ENCODE measurements around the gene FBXO31. TPM values are rescaled to one million over a fixed set of nuclear protein-coding genes. Genes with fewer than 3 reads are reported as not detected.

The FBXO31 gene
- total and polyA plus RNA-seq, 9 of the 15 experiments (the other 6 are each of a cell fraction or from before 2014, with no cell fraction given): 0.18 to 33.3 (median 10.9) TPM

- TF ChIP-seq HNRNPK (IDR thresholded peaks at IDR 0.05; ENCODE audit: low read depth, low read length, poor library complexity, severe bottlenecking) (no peak), POLR2H (tag; IDR thresholded peaks at IDR 0.05; ENCODE audit: low read depth) (peak; percentile 88), ATF6 (CRISPR knock-in tag; IDR thresholded peaks at IDR 0.05) (0 out of 2 replicates have a peak, but pooled peaks have one; percentile 1), PBX2 (CRISPR knock-in tag; IDR thresholded peaks at IDR 0.05; ENCODE audit: low read depth) (no peak), PBX2 (tag; conservative IDR thresholded peaks at IDR 0.05; ENCODE audit: low read depth) (no peak), GABPB1 (CRISPR knock-in tag; IDR thresholded peaks at IDR 0.05) (peak; percentile 80), BCL6 (CRISPR knock-in tag; IDR thresholded peaks at IDR 0.05) (no peak), SNIP1 (IDR thresholded peaks at IDR 0.05; ENCODE audit: low read depth) (no peak), TAF1 (IDR thresholded peaks at IDR 0.05; ENCODE audit: control insufficient read depth, extremely low read depth, insufficient read depth, low read length, severe bottlenecking) (peak; percentile 98), PTBP1 (IDR thresholded peaks at IDR 0.05; ENCODE audit: low read depth, low read length) (no peak), RCOR1 (IDR thresholded peaks at IDR 0.05; ENCODE audit: borderline replicate concordance in 1 of 2, low read depth in 2 of 2, low read length in 2 of 2) (no peak; a peak in 1 of 4 replicates), ATF2 (CRISPR knock-in tag; IDR thresholded peaks at IDR 0.05) (no peak), RREB1 (CRISPR knock-in tag; IDR thresholded peaks at IDR 0.05) (no peak), ZKSCAN1 (IDR thresholded peaks at IDR 0.05; ENCODE audit: low read depth, low read length) (no peak)
These were observed 8.6 kb upstream of the FBXO31 start, which contains the start of gene MAP1LC3B (continued) for GRCh38 chr16:87391950-87392820.

All from K562 (cell line).